ENCODE measurements around the gene GJA3.

Gene GJA3

GRCh38 chr13:20148501-20149183 lies 12.2 kb downstream of the GJA3 start:
- FAIRE-seq, result no peak

GRCh38 chr13:20146381-20146780 lies 14.5 kb downstream of the GJA3 start:
- FAIRE-seq, result no peak

GRCh38 chr13:20145521-20145920 lies 15.3 kb downstream of the GJA3 start:
- no peak for FAIRE-seq

GRCh38 chr13:20144141-20144850 lies 16.6 kb downstream of the GJA3 start:
- FAIRE-seq, result no peak

- FAIRE-seq, result no peak
Measured at GRCh38 chr13:20142927-20143480, 17.8 kb downstream of the GJA3 start.

- FAIRE-seq, result no peak
Measured at GRCh38 chr13:20142023-20142926, 18.6 kb downstream of the GJA3 start.

- no peak for FAIRE-seq
Measured at GRCh38 chr13:20141238-20142022, 19.4 kb downstream of the GJA3 start.

GRCh38 chr13:20140487-20140886 lies 20.4 kb downstream of the GJA3 start:
- no peak for FAIRE-seq

- no peak for FAIRE-seq
Measured at GRCh38 chr13:20137875-20138274, 23.0 kb downstream of the GJA3 start.

GRCh38 chr13:20136781-20137703 lies 23.8 kb downstream of the GJA3 start:
- no peak for FAIRE-seq

GRCh38 chr13:20134732-20135131 lies 26.1 kb downstream of the GJA3 start:
- no peak for FAIRE-seq

GRCh38 chr13:20132052-20132634 lies 28.7 kb downstream of the GJA3 start:
- no peak for FAIRE-seq

GRCh38 chr13:20131057-20131832 lies 29.6 kb downstream of the GJA3 start:
- FAIRE-seq, result no peak

- no peak for FAIRE-seq
Measured at GRCh38 chr13:20130652-20131051, 30.2 kb downstream of the GJA3 start.

GRCh38 chr13:20130012-20130411 lies 30.8 kb downstream of the GJA3 start:
- FAIRE-seq, result no peak

- no peak for FAIRE-seq
Measured at GRCh38 chr13:20129076-20129475, 31.8 kb downstream of the GJA3 start.

GRCh38 chr13:20128459-20128931 lies 32.4 kb downstream of the GJA3 start:
- no peak for FAIRE-seq

GRCh38 chr13:20127562-20128458 lies 33.0 kb downstream of the GJA3 start:
- no peak for FAIRE-seq

- no peak for FAIRE-seq
Measured at GRCh38 chr13:20127262-20127561, 33.6 kb downstream of the GJA3 start.

Data from A204.1 (cell line).